Occipital lobe (tissue), 2 donors: ENCODE results near the gene ZFYVE28. TPM values are rescaled to one million over a fixed set of nuclear protein-coding genes. Genes with fewer than 3 reads are reported as not detected.
"Not testable (repeated sequence)": the region's sequence is repeated elsewhere in the genome, so short reads cannot be mapped to it uniquely, and the experiment has no call there.

Experiments used
- DNase-seq: peaks from one replicate; lab custom pipeline; 2025; lab: John Stamatoyannopoulos, UW
- total RNA-seq: library from RNA; depleted of rRNA; stranded (reverse); fragments of >200 nt; gene quantifications from one replicate; pipeline ENCODE4 v1.2.3, GENCODE V29; 2014

Gene ZFYVE28
- total RNA-seq, 1 donor from 2014 or later, result 3.7 TPM

DNA sequence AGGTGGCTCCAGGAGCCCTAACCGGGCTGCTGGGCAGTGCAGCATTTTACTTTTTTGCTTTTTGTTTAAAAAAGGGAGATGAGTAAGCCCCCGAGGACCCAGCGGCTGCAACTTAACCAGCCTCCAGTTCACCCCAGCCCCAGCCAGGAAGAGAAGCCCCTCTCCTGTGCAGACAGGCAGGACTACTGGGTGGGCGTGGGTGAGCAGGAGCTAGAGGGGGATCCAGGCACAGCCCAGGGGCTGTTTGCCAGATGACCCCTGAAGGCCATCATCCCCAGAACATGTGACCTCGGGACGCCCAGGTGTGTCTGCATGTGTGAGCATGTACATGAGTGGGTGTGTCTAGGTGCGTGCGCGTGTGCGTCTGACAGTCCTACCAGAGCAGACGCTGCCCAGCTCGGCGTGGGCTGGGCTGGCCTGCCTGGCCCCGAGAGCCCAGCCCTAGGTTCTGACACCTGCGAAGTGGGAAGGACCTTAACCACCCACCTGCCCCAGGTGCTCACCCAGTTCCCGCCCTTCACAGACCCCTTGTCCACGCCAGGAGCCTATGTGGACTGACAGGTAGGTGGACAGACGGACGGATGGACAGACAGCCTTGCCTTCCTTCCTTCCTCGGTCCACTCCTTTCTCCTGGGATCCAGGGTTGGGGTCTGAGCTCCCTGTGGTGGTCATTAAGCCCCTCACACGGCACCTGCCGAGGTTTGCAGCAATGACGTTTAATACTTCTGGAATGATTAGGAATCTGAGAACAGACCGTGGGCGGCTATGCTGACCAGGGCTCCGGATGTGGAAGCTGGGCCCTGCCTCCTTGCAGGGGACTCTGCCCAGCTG lies 168.7 kb downstream of the ZFYVE28 start:
- no peak for DNase-seq

DNA sequence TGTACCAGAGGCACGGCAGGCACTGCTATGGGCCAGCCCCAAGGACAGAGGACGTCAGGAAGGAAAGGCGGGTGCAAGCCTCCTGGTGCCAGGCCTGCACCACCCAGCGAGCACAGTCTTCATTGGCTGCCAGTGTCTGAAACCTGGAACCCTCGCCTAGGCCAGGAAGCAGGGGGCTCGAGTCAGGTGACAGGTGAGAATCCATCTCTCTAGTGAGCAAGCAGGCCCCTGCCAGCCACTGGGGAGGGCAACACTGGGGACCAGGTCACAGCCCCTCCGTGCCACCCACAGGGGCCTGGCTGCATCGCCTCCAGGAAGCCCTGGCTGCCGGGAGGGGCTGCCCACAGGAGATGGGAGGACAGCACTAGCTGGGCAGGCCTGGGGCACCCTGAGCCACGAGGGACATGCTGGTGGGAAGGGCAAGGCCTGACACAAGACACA lies 169.6 kb downstream of the ZFYVE28 start:
- DNase-seq, result no peak

DNA sequence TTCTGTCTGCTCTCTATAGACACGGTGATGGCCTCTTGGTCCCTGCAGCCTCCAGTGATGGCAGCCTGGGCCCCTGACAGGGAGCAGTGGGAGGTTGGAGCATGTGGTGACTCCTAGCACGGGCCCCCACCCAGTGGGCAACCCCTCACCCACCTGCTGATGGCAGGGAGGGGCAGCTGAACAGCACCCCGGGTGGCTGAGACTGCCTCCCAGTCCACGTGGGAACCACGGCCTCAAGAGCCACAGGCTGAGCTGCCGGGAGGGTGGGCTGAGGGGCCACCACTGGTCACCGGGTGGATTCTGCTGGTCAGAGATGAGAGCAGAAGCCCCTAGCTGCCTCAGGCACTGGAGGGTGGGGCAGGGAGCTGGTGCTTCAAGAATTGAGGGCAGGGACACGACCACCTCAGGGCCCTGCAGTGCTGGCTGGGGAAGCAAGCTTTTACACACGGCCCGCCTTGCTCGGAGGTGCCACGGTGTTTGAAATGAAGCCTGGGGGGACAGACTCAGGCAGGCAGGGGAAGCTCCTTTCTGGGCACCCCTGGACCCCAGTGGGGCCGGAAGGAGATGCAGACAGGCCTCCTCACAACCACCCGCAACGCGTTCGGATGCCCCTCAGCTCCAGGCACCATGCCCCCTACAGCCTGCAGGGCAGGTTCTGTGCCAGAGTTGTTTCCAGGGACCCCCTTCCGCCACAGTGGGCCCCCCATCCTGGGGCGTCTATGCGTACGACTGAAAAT lies 170.2 kb downstream of the ZFYVE28 start:
- no peak for DNase-seq

DNA sequence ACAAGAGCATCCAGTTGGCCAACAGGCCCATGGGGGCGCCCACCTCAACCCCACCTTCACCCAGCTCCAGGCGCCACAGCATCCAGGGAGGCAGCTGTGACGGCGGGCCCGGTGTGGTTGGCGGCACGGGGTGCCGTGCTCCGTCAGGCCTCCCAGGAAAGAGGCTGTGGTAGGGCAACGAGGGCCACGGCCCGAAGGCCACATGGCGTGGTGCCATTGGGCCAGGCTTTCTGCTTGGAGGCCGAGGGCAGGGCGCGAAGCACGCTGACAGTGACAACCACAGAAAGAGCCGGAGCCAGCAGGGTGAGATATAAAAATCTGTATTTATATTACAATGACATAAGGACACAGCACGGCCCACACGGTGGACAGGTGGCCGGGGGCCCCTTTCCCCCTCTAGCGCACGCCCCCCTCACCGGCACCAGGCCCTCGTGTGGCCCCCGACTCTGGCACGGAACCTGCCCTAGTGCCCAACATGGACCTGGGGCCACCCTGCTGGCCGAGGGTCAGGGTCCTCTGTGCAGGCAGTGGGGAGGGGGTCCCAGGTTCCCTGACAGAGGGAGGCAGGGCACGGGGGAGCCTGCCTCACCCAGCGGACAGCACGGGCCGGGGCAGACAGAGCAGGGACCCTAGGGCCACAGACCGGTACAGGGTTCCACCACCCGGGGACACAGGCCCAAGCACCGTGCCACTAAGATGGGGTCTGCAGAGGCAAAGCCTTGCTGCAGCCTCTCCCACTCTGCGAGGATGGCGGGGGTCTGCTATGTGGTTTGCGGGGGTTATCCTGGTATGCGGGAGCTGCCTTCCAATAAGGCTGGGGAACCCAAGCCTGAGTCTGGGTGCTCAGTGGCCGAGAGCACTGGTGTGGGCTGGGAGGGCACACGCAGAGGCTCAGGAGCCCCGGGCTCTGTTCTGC lies 171.1 kb downstream of the ZFYVE28 start:
- DNase-seq, result no peak

DNA sequence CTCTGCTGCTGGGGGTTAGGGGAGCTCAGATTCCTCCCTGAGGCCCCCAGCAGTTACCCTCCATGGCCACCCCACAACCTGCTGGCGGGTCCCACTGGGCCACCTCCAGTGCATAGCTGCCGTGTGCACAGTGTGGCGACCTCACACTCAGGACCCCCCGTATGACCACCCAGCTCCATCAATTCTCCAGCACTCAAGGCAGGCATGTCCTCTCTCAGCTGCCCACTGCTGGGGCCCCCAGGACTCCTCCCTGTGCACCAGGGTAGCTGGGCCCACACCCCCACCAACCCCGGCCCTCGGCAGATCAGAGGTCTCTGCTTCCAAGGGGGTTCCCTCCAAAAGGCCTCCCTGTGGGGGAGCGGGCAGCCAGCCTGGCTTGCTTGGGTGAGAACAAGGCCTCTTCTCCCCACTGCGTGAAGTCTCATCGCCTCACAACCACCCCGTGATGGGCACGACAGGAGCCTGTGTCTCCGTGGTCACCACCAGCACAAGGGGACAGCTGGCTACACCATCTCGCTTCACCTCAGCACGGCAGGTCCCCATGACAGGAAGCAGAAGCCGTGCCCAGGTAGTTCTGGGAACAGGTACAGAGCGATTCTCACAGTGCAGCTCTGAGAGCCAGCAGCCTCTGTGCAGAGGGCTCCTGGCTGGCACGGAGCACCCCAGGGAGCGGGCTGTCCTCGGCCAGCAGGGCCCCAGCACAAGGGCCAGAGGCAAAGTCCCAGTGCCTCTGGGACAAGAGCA lies 171.9 kb downstream of the ZFYVE28 start:
- no peak for DNase-seq

DNA sequence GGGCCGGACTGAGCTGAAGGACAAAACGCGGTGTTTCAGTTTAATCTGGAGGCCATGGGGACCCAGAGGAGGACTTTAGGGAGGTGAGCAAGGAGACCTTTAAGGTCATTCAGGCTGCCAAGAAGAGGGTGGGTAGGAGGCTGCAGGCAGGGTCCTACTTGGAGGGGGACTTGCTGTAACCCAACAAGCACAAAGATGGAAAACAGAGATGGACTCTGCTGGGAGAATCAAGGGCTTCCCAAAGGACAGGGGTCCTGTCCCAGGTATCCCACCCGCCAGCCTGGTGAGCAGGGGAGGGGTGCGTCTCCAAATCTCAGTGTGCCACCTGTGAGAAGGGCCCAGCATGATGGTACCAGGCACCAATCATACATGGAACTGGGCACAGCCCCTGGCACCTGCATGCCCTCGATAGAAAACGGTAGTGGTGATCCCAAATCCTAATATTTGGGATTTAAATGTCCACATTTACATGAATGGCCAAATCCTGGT lies 172.6 kb downstream of the ZFYVE28 start:
- no peak for DNase-seq

DNA sequence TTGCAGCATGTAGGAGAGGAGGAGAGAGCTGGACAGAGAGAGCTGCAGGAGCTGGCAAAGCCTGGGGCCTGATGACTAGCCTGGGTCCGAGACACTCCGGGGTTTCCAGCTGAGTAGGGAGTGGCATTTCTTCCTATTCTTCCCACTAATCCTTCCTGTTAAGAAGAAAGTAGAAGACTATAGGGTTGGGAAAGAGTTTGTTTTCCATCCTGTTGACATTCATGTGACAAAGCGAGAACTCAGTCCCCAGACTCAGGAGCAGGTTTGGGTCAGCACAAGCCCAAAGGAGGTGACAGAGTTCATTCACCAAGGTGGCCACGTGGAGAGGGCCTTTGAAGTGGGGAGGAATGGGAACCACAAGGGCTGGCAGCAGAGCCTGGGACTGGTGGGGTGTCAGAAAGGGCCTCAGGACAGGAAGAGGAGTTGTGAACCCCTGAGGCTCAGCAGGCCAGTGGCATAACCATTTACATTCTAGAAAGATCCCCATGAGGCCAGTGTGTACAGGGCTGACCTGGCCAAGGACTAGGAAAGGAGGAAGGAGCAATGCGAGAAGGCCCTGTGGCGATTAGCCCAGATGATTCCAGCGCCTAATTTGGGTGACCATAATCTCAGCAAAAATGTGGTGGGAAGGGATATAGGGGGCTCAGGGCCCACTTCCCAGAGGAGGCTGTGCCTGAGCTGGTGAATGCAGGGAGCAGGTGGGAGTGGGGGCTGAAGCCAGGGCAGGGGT lies 173.2 kb downstream of the ZFYVE28 start:
- DNase-seq, result no peak

DNA sequence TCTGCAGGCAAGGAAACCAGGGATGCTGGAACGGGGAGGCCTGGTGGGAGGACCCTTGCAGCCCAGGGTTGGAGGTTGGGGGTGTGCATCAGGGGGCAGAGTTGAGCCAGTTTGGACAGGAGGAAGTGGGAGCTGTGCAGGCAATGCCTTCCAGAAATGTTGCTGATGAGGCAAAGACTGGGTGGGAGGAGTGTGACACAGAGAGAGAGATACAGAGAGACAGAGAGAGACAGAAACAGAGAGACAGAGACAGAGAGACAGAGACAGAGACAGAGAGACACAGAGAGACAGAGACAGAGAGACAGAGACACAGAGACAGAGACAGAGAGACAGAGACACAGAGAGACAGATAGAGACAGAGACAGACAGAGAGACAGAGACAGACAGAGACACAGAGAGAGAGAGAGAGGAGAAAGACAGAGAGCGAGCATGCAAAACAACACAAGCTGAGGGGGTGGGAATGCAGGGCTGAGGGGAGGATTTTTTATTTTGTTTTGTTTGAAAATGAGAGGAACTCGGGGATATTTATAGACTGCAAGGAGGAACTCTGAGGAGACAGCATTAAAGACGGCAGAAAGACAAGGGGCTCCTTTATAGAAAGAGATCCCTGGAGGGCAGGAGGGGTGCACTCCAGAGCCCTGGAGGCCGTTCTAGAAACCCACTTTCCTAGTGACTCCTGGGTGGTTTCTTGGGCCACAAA lies 174.6 kb downstream of the ZFYVE28 start:
- DNase-seq, result no peak

DNA sequence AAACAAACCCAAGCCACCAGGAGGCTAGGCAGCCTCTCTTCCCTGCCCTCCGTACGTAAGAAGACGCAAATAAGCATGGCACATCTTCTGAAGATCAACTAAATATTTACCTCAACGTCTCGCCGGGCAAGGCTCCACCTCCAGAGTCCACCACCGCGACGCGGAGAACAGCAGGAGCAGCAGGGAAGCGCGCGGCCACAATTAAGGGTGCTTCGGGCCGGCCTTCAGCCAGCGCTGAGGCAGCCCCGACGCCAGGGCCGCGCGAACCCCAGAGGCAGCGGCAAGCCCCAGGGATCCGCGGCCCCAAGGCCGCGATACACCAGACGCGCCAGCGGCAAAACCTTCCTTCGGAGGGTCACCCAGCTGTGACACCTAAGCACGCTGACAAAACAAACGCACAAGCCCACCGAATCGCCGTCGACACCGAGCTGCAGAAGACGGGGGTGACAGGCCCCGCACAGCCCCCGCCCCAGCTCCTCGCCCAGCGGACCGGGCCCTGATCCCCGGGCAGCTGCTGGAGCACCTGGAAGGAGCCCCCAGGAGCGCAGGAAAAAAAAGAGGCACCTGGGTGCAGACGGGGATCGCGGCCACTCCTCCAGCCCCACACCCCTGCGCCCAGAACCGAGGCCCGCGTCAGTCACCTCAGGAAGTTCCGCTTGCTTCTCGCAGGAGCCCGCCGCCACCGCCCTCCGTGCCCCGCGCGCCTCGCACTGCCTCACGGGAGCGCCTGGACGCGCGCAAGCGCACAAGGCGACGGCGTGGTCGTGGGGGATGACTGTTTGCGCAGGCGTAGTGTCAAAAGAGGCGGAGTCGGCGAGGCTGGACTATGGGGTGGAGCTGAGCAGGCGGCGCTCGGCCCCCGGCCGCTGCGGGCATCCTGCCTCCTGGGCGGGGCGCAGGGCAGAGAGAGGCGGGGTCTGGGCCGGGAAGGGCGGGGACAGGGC lies 176.8 kb downstream of the ZFYVE28 start, which contains the start of the genes HAUS3 and POLN:
Gene HAUS3, minus strand, starts transcription at position 712 of the 944 bp plus-strand sequence. CDS start 1,175 bp downstream, outside the sequence.
Gene POLN, minus strand, starts transcription at position 712 of the 944 bp plus-strand sequence. CDS start 12,890 bp downstream, outside the sequence.
- peak; percentile 98 for DNase-seq

DNA sequence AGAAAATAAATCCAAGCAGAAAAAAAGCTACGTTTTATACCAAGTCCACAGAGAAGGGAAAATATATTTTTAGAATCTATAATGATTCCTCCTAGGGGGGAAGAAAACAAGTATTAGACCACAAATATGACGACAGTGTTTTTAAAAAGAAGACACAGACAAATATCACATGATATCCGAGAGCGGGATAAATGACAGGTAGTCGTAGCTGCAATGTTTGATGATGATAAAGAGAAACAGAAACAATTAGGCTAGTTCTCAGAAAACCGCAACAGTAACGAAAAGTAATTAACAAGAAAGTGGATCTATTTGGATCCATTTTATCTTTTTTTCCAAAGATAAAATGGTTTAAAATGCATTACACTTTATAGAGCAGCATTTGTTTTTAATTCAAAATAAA lies 177.4 kb downstream of the ZFYVE28 start:
- DNase-seq, result no peak

DNA sequence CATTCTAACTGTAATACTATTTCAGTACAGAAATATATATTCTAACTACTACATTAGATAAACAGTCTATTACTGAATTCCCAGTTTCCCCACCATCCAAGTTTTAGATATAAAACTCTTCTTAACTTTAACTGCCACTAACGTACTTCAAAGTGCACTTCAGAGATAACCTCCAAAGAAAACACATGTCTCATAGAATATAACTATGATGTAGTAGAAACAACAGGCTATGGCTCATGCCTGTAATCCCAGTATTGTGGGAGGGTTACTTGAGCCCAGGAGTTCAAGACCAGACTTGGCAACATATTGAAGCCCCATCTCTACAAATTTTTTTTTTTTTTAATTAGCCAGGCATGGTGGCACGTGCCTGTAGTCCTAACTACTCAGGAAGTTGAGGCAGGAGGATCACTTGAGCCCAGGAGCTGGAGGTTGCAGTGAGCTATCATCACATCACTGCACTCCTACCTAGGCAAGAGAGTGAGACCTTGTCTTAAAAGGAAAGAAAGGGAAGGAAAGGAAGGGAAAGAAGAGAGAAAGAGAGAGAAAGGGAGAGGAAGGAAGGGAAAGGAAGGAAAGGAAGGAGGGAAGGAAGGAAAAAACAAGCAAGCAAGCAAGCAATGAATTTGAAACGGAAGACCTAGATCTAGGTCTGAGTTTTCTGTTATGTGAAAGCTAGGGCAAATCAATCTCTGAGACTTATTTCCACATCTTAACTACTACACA lies 181.3 kb downstream of the ZFYVE28 start:
- no peak for DNase-seq

DNA sequence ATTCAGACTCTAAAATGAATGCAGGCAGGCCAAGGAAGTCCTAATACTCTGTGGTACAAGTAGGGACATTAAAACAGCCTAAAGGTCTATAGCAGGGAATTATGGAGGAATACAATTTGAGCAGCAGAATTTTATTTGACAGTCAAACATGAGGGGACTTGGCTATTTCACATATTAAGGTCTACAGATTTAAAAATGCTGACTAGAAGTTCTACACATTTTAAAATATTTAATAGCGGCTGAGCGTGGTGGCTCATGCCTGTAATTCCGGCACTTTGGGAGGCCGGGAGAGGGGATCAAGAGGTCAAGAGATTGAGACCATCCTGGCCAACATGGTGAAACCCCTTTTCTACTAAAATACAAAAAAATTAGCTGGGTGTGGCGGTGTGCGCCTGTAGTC lies 187.4 kb downstream of the ZFYVE28 start:
- no peak for DNase-seq

DNA sequence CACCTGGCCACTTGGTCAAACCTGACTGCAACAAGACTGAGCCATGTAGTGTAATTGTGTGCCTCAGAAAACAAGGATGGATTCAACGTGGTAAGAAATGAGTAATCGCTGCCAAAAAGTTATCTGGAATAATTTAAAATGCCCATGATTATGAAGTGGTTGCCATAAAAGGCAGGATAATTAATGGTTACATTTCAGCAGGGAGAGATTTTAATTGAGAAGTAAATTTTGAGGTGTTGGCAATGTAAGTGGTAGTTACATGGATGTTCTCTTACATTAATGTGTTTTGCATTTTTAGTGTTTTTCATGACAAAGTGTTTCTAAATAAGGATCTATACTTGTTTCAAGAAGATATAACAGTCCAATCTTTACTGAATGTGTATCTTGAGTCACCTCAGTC lies 192.2 kb downstream of the ZFYVE28 start:
- DNase-seq, result no peak

DNA sequence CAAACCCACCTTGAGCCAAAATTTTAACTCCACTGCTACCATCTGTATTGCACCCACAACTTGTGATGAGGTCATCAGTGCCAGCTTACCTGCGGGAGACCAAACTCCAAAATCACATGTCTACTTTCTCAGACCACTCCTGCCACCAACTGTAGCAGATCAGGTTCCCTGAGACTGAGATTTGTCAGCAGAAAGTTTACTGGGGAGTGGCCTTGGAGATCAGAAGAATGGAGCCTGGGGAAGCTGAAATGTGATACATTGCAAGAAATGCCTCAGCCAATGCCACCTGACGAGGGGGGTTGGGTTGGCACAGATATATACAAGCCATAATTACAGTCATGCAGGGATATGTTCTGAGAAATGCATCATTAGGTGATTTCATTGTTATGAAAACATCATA lies 195.6 kb downstream of the ZFYVE28 start:
- no peak for DNase-seq

DNA sequence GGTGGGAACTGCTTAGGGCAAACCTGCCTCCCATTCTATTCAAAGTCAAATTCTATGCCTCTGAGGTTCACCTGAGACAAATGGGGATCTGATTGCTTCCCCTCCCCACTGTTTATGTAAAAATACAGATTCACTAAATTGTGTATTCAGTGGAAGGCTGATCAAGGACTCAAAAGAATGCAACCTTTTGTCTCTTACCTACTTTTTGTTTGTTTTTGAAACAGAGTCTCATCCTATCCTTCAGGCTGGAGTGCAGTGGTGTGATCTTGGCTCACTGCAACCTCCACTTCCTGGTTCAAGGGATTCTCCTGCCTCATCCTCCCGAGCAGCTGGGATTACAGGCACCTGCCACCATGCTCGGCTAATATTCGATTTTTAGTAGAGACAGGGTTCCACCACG lies 197.1 kb downstream of the ZFYVE28 start:
- DNase-seq, result not testable (repeated sequence)

DNA sequence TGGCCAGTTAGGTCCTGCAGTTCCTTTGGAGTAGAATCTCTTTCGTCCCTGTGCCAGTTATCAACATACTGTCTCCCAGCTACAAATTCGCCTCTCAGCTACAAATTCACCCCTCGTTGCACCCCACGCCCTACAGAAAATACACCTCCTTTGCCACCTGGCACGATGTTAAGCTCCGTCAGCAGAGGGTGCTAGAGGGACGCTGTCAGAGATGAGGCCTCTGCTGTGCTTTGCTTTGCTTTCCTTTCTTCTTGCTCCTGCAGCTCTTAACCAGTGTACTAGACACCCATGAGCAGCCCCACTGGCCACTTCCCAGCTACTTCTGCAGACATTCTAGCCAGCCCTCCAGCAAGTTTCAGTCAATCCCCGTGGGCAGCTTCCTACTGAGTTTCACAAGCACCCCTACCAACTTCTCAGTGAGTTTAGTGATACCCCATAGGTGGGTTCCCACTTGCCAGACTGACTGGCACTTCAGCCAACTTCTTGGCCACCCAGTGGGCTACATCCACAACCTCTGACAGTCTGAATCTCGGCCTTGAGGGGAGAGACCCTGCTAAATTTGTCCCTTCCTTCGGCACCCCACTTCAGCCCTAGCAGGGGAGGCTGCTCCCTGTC lies 198.3 kb downstream of the ZFYVE28 start:
- peak; percentile 50 for DNase-seq
